BJ (cell line): ENCODE data around the gene KCP. TPM values are rescaled to one million over a fixed set of nuclear protein-coding genes. Genes with fewer than 3 reads are reported as not detected.

Experiments
- CTCF ChIA-PET: fragments of 350-600 bp; formaldehyde crosslinking; extraction: SDS; loops from one replicate; lab custom pipeline; 2021; ENCODE audit warnings: antibody characterized with exemption, inconsistent platforms; lab: Yijun Ruan, JAX
- POLR2A ChIA-PET: fragments of 300-600 bp; sonication (Branson Sonifier 250); formaldehyde crosslinking; extraction: SDS; loops from one replicate; lab custom pipeline; 2021; ENCODE audit warnings: antibody characterized with exemption; lab: Charles Lee
- DNase-seq: peaks from one replicate; pipeline ENCODE4 v3.0.0-alpha.2; 2011; ENCODE audit warnings: low read depth
- H3K27me3 ChIP-seq: 2 replicates; pipeline ENCODE4 v1.6.0; 2011; ENCODE audit warnings: low read length; ENCODE audit not compliant: control insufficient read depth, insufficient read depth
- H3K36me3 ChIP-seq: 2 replicates; pipeline ENCODE4 v1.5.1; 2011; ENCODE audit warnings: low read length; ENCODE audit not compliant: control insufficient read depth, insufficient read depth
- H3K4me3 ChIP-seq: 2 replicates; pipeline ENCODE4 v1.5.1; 2011; ENCODE audit warnings: low read depth, mild to moderate bottlenecking, control low read depth, low read length
- polyA plus RNA-seq: library from polyadenylated mRNA; depleted of rRNA; stranded (reverse); fragments of >200 nt; gene quantifications from 2 replicates; pipeline ENCODE4 v1.2.3, GENCODE V29; 2011
- TF ChIP-seq, protein P1 (sequence below): IDR thresholded peaks from 2 replicates; pipeline ENCODE4 v1.5.1; 2011; ENCODE audit warnings: low read depth, mild to moderate bottlenecking, control low read depth, inconsistent platforms, low read length, moderate library complexity; ENCODE audit not compliant: insufficient read depth

The KCP gene
- polyA plus RNA-seq, 1 experiment, result not detected

DNA sequence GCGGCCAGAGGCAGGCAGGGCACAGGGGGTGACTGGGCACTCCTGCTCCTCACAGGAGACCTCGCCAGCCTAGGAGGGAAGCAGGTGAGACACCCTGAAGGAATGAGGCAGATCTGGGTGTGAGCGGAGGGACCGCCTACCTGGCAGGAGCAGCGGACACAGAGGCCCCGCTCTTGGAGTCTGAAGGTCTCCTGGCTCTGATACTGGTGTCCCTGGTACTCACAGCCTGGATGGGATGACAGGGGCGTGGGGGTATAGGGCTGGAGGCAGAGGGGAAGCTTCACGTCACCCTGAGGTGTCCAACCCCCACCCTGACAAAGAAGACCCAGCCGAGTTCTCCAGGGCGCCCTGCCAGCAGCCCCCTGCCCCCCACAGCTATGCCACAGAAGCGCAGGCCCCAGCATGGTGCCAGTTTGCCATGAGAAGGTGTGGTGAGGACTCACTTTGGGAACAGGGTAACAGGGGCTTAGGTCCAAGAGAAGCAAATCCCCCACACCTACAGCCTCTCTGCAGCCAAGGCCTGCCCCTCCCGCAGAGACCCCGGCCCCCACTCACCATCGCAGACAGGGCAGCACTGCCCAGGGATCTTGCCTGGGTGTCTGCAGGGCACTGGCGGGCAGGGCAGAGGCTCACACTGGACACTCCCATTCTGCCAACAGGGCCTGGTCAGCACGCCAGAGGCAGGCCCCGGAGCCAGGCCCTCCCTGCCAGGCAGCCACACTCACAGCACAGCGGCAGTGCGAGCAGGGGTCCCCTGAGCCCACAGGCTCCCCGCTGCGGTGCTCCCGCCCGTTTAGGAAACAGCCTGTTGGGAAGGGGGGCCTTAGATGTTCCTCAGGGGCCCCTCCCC is 17.0 kb downstream of the KCP start:
- H3K4me3 ChIP-seq, result no peak overlapping the region
- TF ChIP-seq, protein P1, sequence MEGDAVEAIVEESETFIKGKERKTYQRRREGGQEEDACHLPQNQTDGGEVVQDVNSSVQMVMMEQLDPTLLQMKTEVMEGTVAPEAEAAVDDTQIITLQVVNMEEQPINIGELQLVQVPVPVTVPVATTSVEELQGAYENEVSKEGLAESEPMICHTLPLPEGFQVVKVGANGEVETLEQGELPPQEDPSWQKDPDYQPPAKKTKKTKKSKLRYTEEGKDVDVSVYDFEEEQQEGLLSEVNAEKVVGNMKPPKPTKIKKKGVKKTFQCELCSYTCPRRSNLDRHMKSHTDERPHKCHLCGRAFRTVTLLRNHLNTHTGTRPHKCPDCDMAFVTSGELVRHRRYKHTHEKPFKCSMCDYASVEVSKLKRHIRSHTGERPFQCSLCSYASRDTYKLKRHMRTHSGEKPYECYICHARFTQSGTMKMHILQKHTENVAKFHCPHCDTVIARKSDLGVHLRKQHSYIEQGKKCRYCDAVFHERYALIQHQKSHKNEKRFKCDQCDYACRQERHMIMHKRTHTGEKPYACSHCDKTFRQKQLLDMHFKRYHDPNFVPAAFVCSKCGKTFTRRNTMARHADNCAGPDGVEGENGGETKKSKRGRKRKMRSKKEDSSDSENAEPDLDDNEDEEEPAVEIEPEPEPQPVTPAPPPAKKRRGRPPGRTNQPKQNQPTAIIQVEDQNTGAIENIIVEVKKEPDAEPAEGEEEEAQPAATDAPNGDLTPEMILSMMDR, result no peak
- H3K27me3 ChIP-seq, result 0 out of 2 replicates have a peak, but pooled peaks cover 2% of the 10 kb centered on the region
- no peaks in the 10 kb centered on the region for H3K36me3 ChIP-seq
- no peak for DNase-seq
- ChIA-PET CTCF (interaction anchor here (1.0 to 2.0 kb wide), 5 partner anchors 10 to 198 kb away, joined by 3 to 7 read pairs (median 4); no protein-coding TSS in a partner anchor), POLR2A (no interaction called here)

DNA sequence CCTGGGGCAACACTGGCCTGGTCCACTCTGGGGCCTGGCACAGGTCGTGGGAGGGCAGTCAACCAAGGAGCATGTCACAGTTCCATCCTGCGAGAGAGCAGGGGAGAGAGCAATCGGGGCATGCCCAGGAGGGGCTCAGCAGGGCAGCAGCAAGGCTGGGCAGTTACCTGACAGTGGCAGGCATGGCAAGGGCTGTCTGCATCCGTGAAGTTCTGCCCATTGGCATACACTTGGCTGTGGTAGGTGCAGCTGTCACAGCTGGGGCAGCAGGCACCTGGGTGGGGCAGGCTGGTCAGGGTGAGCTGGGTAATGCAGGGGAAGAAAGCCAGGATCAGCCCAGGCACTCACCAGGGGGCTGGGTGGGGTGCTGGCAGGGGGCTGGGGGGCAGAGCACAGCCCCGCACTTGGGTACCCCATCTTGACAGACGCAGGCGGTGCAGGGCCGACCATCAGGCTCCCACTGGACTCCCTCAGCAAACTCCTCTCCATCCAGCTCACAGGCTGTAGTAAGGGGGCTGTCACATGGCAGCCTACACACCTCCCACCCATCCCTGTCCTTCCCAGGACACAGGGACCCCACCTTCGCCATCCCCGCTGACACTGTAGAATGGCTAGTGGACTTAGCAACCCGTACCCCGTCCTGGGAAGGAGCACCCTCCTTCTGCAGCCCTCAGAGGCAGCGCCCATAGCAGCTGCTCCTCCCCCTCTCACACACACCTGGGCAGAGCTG is 17.8 kb downstream of the KCP start:
- no peaks in the 10 kb centered on the region for H3K36me3 ChIP-seq
- no peak overlapping the region for H3K4me3 ChIP-seq
- no peak for DNase-seq
- POLR2A ChIA-PET, result no interaction called here
- CTCF ChIA-PET, result interaction anchor here (1.0 to 2.0 kb wide), 4 partner anchors 9 to 199 kb away, joined by 3 to 7 read pairs (median 5); no protein-coding TSS in a partner anchor
- TF ChIP-seq, protein P1, result no peak
- 0 out of 2 replicates have a peak, but pooled peaks cover 2% of the 10 kb centered on the region for H3K27me3 ChIP-seq

DNA sequence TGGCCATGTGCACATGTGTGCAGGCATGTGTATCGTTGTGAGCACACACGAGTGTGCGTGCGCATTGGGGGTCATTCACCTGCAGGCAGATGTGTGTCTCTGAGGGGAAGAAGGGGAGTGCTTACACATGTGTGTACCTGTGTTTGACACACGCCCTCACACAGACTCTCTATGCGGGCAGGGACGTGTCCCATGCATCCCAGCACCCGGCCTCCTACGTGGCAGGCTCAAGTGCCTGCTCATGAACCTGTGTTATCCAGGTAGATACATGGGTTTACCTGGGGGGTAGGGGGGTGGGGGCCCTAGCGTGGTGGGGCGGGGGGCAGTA is 18.6 kb downstream of the KCP start:
- DNase-seq, result no peak
- POLR2A ChIA-PET, result no interaction called here
- TF ChIP-seq, protein P1, result no peak
- Histone ChIP-seq H3K27me3 (0 out of 2 replicates have a peak, but pooled peaks cover 2% of the 10 kb centered on the region), H3K36me3 (no peaks in the 10 kb centered on the region), H3K4me3 (no peak overlapping the region)
- CTCF ChIA-PET, result interaction anchor here (1.9 to 2.0 kb wide), 2 partner anchors 8 to 200 kb away, joined by 6 to 7 read pairs; no protein-coding TSS in a partner anchor

DNA sequence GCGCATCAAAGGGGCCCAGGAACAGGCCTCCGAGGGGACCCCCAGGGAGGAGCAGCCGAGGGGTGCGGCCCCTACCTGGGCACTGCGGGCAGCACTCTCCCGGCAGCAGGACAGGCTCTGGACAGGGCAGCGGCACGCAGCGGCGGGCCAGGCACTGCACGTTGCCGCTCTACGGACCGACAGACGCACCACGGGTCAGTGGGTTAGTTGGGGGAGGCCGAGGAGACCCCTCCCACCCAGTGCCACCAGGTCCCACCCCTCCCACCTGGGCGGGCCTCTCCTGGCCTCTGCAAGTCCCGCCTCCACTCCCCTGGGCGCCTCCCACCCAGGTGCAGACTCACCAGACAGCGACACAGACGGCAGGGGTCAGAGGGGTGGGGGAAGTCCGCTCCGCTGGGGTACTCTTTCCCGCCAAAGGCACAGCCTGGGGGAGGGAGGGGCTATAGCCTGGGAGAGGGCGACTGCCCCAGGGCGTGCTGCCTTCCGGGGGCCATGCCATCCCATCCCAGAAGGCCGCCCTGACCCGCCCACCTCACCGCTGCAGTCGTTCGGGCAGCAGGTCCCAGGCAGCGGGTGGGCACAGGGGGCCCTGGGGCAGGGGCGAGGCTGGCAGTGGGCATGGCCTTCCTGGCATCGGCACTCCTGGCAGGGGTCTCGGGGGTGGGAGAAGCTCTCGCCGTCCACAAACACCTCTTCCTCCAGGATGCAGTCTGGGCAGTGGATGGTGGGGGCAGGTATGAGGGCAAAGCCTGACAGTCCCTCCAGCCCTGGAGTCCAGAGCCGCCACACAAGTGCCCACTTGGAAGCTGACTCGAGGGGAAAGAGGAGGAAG is 19.2 kb downstream of the KCP start:
- POLR2A ChIA-PET, result no interaction called here
- no peak for DNase-seq
- no peaks in the 10 kb centered on the region for H3K36me3 ChIP-seq
- H3K4me3 ChIP-seq, result no peak overlapping the region
- CTCF ChIA-PET, result interaction anchor here (1.9 kb wide), 1 partner anchor 8 kb away, joined by 7 read pairs; no protein-coding TSS in a partner anchor
- TF ChIP-seq, protein P1, result no peak
- 0 out of 2 replicates have a peak, but pooled peaks cover 2% of the 10 kb centered on the region for H3K27me3 ChIP-seq
